Activated CD8-positive, alpha-beta memory T cell treated with anti-CD3 and anti-CD28 coated beads, Interleukin-2, amount 50 U/mL, for 1 hour (primary cell): ENCODE results near the gene SBK3.
A peak's percentile ranks its signal among the peaks of the same experiment; 100 is the strongest.
"Not testable (repeated sequence)": the region's sequence is repeated elsewhere in the genome, so short reads cannot be mapped to it uniquely, and the experiment has no call there.

Experiments used
- DNase-seq: peaks from one replicate; pipeline ENCODE4 v3.0.0-alpha.2; 2020; ENCODE audit errors: extremely low read depth

Gene SBK3, protein sequence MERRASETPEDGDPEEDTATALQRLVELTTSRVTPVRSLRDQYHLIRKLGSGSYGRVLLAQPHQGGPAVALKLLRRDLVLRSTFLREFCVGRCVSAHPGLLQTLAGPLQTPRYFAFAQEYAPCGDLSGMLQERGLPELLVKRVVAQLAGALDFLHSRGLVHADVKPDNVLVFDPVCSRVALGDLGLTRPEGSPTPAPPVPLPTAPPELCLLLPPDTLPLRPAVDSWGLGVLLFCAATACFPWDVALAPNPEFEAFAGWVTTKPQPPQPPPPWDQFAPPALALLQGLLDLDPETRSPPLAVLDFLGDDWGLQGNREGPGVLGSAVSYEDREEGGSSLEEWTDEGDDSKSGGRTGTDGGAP

DNA sequence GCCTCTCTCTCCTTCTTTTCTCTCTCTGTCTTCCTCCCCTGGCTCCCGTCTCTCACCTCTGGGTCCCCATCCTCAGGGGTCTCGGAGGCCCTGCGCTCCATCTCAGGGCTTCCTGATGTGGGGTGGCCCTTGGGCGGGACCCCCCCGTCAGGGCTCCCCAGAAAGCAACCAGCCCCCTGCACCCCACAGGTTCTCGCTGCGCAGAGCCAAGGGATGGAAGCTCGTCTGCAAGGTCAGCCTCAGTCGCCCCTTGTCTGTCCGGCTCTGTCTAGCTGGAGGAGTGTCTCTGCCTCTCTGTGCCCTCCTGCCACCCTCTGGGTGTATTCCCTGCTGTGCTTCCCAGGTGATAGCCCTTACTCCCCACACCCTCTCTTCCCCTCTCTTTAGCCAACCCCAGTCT lies at the start of gene SBK3:
Gene SBK3, minus strand, starts transcription at position 101 of the 400 bp plus-strand sequence. Its CDS starts 0 bp downstream, at position 101.
- no peak for DNase-seq

DNA sequence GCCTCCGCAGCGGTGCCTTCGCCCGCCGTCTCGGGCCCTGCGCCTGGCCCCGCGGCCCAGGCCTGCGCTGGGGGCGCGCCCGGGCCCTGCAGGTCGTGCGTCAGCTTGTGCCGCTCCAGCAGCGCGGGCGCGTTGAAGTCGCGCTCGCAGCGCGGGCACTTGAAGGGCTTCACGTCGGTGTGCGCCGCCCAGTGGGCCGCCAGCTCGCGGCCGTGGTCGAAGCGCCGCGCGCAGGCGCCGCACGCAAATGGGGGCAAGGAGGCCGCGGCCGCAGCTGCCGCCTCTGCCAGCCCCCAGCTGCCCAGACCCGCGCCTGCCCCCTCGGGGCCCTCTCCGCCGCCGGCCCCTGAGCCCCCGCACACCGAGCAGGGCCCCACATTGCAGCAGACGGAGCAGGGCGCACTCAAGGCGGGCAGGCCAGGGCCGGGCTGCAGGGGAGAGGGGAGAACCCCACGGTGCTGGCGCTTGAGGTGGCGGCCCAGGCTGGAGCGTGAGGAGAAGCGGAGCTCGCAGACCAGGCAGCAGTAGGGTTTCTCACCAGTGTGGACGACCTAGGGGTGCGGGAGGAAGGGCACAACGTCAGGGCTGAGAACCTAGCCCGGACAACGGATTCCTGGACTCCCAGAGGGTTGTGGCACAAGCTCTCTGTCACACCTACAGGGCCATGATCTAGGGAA lies 47.9 kb upstream of the SBK3 start:
- DNase-seq, result no peak

DNA sequence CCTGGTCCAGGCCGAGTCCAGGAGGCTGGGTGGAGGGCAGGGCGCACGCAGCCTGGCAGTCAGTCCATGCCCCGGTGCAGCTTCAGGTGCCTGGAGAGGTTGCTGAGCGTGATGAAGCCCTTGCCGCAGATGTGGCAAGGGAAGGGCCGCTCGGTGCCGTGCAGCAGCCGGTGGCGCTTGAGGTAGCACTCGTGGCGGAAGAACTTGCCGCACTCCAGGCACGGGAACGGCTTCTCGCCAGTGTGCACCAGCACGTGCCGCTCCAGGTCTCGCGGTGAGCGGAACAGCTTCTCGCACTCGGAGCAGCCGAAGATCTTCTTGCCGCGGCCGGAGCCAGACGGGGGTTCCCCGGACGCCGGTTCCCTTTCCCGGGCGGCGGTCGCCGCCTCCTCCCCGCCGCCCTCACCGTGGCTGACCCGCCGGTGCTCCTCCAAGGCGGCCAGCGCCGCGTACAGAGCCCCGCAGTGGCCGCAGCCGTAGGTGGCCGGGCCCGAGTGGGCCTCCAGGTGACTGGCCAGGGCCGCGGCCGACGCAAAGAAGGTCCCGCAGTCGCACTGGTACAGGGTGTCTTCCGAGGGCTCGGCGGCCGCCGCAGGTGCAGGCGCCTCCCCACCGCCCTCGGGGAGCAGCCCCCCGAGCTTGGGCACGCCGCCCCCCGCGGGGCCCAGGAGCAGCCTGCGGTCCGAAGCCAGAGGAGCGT lies 47.2 kb upstream of the SBK3 start:
- DNase-seq, result no peak

- DNase-seq, result no peak
Measured at GRCh38 chr19:55591555-55591954, 46.2 kb upstream of the SBK3 start.

DNA sequence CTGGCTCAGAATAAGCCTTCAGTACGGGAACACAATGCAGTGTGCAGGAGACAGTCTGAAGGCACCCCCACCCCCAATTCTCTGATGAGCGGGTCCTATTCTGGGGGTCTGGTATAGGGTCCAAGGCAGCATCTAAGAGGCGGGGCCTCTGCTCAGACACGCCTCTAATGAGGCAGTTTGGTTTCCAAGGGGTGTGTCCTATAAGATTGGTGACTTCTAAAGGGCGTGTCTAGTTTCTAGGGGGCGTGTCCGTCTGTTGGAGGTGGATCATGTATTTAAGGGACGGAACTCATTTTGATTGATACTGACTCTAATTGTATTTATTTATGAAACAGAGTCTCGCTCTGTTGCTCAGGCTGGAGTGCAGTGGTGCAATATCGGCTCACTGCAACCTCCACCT lies 45.3 kb upstream of the SBK3 start:
- no peak for DNase-seq

DNA sequence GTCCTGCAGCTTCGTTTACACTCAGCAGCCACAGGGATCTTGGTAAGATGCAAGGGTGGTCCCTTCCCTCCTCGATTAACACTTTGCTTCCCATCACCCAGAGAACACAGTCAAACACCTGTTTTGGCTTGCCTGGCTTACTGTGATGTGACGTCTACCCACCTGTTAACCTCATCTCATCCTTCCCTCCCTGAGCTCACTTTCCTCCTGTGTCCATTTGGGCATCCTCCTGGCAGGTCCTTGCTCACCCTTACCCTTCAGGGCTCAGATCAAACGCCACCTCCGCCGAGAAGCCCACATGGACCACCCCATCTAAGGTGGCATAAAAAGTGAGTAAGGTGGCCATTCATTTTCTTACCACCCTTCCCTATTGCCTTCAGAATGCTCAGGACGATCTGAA lies 44.8 kb upstream of the SBK3 start:
- no peak for DNase-seq

DNA sequence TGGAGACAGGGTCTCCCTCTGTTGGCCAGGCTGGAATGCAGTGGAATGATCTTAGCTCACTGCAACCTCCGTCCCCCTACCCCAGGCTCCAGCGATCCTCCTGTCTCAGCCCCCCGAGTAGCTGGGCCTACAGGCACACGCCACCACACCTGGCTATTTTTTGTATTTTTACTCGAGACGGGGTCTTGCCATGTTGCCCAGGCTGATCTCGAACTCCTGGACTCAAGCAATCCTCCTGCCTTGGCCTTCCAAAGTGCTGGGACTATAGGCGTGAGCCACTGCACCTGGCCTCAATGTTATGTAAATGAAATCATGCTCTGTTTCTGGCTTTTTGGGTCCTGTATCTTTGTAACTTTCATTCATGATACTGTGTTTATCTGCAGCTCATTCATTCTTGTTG lies 43.4 kb upstream of the SBK3 start:
- no peak for DNase-seq

GRCh38 chr19:55586976-55587668 lies 41.8 kb upstream of the SBK3 start:
- peak; percentile 66 for DNase-seq

- no peak for DNase-seq
Measured at GRCh38 chr19:55585658-55586339, 40.5 kb upstream of the SBK3 start.

DNA sequence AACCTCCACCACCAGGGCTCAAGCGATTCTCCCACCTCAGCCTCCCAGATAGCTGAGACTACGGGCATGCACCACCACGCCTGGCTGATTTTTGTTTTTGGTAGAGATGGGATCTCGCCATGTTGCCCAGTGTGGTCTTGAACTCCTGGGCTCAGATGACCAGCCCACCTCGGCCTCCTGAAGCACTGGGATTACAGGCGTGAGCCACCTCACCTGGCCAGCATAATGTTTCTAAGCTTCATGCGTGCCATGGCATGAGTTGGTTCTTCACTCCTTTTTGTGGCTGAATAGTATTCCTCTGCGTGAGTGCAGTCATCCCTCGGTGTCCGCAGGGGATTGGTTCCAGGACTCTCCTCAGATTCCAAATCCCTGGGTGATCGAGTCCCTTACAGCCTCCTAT lies 39.5 kb upstream of the SBK3 start:
- no peak for DNase-seq

- not testable (repeated sequence) for DNase-seq
Measured at GRCh38 chr19:55583897-55584296, 38.6 kb upstream of the SBK3 start.

DNA sequence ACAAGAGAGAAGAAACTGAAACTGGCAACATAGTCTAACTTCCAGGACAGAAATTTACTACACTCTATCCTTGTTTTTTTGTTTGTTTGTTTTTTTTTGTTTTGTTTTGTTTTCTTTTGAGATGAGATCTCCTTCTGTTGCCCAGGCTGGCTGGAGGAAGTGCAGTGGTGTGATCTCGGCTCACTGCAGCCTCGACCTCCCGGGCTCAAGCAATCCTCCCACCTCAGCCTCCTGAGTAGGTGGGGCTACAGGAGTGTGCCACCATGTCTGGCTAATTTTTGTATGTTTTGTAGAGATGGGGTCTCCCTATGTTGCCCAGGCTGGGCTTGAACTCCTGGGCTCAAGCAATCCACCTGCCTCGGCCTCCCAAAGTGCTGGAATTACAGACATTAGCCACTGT lies 36.9 kb upstream of the SBK3 start:
- DNase-seq, result not testable (repeated sequence)

DNA sequence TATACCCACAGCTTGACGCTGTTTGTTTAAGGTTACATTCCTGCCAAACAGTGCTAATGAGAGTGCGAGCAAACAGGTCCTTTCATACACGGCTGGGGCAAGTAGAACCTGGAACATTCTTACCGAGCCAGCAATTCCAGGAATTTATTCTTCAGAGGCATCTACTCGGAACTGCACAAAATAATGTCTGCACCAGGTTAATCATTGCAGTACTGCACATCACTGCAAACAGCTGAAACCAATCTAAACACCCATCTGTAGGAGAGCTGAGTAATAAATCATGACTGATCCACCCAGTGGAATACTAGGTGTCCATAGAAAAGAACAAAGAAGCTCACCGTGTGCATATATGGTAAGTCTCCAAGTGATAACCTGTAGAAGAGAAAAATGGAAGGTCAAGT lies 36.5 kb upstream of the SBK3 start:
- DNase-seq, result no peak

DNA sequence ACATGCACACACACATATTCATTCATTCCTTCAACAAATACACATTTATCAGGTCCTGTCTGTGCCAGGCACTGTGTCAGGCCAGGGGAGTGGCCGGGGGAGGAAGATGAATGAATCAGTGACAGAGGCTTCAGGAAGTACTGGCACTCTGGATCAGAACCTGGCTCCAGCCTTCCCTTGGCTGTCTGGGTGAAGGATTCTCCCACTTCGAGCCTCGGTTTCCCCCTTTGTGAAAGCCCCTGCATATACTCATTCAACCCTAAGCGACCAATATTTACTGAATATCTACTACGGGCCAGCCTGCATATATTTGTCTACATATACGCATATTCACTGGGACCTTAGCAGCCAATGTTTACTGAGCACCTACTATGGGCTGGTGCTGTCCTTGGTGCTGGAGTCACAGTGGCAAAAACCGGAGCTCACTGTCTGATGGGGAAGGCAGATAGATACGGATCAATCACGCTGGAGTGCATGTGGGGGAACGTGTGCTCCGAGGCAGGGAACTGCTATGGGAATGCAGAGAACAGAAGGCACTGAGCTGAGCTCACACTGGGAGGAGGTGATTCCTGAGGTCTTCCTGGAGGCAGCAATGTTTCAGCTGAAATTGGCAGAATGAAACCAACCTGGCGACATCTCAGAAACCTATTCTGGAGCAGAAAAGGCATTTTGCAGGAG lies 35.9 kb upstream of the SBK3 start:
- DNase-seq, result no peak

DNA sequence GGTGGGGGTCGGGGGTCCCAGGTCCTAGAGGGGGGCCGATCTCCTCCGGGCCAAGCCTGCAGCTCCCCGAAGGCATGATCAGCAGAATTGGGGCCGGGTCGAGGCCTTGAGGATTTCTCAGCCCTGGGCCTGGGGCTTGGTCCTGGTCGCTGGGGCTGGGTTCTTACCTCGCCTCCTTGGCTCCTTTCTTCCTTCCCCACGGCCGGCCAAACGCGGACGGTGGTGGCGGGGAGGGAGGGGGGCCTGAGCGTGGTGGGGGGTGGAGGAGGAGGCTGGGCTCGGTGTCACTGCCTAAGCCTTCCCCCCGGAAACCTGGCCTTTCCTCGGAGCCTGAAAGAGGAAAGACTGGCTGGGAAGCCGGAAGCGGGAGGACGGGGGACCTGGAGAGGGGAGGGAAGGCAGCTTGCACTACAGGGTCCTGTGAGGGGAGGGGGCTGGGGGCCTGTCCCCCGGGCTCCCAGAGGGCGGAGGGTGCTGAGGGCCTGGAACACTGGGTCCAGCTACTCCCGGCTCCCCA lies 35.3 kb upstream of the SBK3 start, which contains the start of gene ZNF579:
Gene ZNF579, minus strand, starts transcription at position 221 of the 517 bp plus-strand sequence. CDS start 1,209 bp downstream, outside the sequence.
- DNase-seq, result no peak

DNA sequence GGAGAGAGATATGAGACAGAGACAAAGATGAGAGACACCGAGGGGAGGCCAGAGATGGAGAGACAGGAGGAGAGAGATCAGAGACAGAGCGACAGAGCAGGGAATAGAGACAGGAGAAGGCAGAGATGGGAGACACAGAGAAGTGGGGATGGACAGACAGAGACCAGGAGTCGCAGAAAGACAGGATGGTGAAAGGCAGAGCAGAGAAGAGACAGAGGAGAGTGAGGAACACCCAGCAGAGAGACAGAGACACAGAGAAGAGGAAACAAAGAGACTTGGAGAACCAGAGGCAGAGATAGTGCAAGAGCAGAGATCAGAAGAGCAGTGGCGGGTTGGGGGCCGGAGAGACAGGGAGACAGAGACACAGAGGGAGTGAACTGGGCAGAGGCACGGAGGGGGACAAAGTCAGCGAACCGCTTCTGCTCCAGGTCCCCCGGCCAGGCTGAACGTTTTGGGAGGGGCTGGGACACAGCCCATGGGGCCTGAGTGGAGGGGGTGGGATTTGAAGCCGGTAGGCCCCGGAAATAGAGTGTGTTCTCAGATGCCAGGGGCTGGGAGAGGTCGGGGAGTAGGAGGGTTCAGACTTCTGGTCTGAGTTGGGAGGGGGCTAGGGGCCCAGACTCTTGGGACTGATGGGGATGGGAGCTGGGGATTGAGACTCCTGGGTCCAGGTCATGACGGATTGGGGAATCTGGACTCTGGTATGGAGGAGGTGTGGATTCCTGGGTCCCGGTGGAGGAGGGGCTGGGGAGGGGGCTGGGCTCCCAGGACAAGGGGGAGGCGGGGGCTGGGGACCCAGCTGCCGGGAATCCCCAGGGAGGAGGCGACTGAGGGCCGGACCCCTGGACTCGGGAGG lies 34.7 kb upstream of the SBK3 start:
- no peak for DNase-seq

DNA sequence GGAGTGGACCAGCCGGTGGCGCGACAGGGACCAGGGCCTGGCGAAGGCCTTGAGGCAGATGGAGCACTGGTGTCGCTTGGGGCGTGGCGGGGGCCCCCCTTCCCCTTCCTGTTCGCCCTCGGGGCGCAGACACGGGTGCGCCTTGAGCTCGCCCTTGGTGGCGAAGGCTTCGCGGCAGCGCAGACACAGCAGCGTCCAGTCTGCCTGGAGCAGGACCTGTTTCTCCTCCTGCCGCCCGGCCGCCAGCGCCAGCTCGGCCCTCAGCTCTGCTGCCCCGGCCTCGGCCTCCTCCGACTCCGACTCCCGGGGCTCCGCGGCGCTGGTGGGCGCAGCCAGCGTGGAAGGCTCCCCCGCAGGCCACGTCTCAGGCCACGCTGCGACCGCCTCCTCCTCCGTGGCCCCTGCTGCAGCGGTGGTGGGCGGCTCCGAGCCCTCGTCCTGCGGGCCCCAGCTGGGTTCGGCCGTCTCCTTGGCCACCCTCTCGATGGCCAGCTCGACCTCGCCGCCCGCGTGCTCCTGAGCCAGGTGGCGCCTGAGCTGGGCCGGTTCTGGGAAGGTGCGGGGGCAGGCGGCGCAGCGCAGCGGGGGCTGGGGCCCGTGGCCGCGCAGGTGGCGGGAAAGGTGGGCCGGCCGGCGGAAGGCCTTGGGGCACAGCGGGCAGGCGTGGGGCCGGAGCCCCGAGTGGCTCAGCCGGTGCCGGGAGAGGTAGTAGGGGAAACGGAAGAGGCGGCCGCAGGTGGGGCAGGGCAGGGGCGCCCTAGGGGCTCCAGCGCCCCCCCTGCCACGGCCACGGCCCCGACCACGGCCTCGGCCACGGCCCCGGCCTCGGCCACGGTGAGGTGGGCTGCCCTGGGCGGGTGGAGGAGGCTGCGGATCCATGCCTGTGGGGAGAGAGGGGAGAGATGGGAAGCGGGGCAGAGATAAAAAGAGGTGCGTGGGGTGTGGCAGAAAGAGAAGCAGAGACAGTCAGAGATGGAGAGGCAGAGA lies 33.7 kb upstream of the SBK3 start:
- DNase-seq, result no peak

DNA sequence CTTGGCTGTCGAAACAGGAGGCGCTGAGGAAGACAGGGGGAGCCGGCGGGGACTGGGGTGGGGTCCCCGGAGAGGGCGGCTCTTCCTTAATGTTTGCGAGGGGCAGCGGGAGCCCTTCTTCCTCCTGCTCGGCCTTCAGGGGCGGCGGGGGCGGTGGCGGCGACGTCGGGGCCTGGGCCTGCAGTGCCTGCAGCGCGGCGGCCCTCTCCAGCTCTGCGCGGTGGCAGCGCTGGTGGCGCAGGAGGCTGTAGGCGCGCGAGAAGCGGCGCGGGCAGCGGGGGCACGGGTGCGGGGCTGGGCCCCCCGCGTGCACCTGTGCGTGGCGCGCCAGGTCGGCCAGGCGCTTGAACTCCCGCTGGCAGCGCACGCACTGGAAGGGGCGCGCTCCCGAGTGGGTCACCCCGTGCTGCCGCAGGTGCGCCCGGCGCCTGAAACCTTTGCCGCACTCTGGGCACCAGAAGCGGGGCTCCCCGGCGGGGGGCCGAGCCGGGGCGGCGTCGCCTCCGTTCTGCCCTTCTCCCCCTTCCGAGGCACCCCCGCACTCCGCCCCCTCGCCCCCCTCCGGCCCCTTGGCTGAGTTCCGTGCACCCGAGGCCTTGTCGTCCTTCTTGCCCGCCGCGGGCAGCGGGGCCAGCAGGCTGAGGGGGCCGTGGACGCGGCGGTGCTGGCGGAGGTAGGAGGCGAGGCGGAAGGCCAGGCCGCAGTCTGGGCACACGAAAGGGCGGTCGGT lies 32.9 kb upstream of the SBK3 start:
- DNase-seq, result no peak
